Medulla oblongata (tissue), 1 donor: ENCODE measurements around the gene RBL1.
"Not testable (repeated sequence)": the region's sequence is repeated elsewhere in the genome, so short reads cannot be mapped to it uniquely, and the experiment has no call there.

ENCODE experiments used
- DNase-seq: peaks from one replicate; pipeline ENCODE4 v3.0.0-alpha.2; 2015; ENCODE audit errors: extremely low spot score

The RBL1 gene

DNA sequence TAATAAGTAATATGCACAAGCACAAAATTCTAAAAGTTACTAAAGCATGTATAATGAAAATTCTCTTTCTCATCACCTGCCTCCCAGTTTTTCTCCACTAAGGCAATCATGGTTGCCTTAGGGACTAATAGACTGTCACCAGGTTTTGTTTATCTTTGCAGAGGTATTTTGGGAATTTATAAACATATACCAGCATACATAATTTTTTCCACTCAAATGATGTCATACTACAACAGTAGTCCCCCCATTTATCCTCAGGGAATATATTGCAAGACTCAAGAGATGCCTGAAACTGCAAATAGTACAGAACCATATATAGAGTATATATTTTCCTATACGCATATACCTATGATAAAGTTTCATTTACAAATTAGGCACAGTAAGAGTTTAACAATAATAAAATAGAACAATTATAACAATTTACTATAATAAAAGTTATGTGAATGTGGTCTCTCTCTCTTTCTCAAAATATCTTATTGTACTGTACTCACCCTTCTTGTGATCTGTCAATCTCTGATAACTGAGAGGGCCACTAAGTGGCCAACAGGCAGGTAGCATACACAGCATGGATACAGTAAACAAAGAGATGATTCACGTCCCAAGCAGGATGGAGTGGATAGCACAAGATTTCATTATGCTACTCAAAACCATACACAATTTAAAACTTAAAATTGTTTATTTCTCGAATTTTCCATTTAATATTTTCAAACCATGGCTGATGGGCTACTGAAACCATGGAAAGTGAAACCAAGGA is 19.7 kb downstream of the RBL1 start:
- no peak for DNase-seq

- no peak for DNase-seq
These were observed 23.3 kb downstream of the RBL1 start for GRCh38 chr20:37072293-37073196.

GRCh38 chr20:37071481-37071911 is 24.3 kb downstream of the RBL1 start:
- no peak for DNase-seq

DNA sequence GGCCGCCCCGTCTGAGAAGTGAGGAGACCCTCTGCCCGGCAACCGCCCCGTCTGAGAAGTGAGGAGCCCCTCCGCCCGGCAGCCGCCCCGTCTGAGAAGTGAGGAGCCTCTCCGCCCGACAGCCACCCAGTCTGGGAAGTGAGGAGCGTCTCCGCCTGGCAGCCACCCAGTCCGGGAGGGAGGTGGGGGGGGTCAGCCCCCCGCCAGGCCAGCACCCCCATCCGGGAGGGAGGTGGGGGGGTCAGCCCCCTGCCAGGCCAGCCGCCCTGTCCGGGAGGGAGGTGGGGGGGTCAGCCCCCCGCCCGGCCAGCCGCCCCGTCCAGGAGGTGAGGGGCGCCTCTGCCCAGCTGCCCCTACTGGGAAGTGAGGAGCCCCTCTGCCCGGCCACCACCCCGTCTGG is 26.2 kb downstream of the RBL1 start:
- not testable (repeated sequence) for DNase-seq

GRCh38 chr20:37066168-37066567 is 29.6 kb downstream of the RBL1 start:
- no peak for DNase-seq

DNA sequence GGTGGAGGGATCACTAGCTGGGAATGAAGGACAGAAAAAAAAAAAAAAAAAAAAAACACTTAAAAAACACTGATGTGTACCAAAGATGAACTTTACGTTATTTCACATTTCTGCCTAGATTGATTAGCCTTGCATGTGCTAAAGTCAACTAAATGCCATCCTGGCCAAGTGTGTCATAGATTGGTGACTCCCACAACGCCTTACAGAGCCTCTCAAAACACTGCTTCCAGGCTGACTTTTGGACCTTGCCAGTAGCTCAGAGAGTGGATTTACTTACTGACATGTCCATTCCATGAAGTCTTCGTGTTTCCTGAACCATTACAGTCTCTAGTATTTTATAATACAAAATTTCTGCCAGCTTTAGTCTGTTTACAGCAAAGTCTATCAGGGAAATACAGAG is 40.5 kb downstream of the RBL1 start:
- no peak for DNase-seq

DNA sequence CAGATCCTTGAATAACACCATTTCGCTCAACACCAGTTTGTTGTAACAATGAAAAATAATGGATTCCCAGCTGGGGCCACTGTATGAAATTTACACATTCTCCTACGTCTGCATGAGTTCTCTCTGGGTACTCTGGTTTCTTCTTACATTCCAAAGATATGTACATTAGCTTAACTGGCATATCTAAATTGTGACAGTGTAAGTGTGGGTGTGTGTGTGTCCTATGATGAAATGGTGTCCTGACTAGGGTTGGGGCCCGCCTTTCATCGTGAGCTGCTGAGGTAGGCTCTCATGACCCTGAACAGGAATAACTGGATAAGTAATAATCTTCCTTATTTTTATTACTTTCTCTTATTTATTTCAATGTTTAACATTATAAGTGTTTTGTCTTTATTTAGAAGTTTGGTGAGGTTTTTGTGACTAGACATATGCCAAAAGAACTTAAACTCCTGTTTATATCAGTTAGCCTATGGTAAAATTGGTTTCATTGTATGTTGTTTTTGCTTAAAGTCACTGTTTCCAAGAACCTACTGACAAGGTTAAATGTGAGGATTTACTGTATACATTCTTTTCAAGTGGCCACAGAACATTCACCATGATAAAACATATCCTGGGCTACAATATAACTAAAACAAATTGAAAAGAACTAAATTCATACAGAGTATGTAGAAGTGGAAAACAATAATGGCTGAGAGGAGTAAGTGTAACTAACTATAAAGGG is 42.4 kb downstream of the RBL1 start:
- DNase-seq = no peak

DNA sequence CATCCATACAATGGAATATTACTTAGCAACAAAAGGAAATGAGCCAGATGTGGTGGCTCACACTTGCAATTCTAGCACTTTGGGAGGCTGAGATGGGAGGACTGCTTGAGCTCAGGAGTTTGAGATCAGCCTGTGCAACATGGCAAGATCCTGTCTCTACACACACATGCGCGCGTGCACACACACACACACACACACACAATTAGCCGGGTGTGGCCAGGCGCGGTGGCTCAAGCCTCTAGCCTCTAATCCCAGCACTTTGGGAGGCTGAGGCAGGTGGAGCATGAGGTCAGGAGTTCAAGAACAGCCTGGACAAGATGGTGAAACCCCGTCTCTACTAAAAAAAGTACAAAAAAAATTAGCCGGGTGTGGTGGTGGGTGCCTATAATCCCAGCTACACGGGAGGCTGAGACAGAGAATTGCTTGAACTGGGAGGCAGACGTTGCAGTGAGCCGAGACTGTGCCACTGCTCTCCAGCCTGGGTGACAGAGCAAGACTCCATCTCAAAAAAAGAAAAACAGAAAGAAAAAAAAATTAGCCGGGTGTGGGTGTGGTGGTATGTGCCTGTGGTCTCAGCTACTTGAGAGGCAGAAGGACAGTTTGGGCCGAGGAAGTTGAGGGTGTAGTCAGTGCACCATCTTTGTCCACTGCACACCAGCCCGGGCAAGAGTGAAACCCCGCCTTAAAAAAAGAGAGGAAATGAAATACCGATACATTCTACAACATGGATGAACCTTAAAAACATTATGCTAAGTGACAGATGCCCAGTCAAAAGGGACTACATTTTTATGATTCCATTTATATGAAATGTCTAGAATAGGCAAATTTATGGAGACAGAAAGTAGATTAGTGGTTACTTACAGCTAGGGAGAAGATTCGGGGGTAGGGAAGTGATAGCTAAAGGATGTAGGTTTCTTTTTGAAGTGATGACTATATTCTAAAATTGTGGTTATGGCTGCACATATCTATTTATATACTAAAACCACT is 52.5 kb downstream of the RBL1 start:
- DNase-seq = no peak

DNA sequence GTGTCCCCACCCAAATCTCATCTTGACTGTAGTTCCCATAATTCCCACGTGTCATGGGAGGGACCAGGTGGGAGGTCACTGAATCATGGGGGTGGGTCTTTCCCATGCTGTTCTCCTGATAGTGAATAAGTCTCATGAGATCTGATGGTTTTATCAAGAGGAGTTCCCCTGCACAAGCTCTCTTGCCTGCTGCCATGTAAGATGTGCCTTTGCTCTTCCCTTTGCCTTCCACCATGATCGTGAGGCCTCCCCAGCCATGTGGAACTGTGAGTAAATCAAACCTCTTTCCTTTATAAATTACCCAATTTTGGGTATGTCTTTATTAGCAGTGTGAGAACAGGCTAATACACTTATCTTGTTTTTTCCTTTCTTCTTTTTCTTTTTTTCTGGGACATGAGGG is 56.4 kb downstream of the RBL1 start:
- DNase-seq = not testable (repeated sequence)

- no peak for DNase-seq
These were observed 63.7 kb downstream of the RBL1 start for GRCh38 chr20:37032077-37032476.

GRCh38 chr20:37020636-37021035 is 75.2 kb downstream of the RBL1 start:
- no peak for DNase-seq

DNA sequence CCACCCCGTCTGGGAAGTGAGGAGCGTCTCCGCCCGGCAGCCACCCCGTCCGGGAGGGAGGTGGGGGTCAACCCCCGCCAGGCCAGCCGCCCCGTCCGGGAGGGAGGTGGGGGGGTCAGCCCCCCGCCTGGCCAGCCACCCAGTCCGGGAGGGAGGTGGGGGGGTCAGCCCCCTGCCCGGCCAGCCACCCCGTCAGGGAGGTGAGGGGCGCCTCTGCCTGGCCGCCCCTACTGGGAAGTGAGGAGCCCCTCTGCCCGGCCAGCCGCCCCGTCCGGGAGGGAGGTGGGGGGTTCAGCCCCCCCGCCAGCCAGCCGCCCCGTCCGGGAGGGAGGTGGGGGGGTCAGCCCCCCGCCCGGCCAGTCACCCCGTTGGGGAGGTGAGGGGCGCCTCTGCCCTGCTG is 83.2 kb downstream of the RBL1 start:
- DNase-seq = not testable (repeated sequence)

- DNase-seq = not testable (repeated sequence)
These were observed 83.9 kb downstream of the RBL1 start for GRCh38 chr20:37011858-37012257.

GRCh38 chr20:37011147-37011546 is 84.7 kb downstream of the RBL1 start:
- no peak for DNase-seq

GRCh38 chr20:37007898-37008649 is 87.7 kb downstream of the RBL1 start:
- peak; percentile 40 for DNase-seq

- peak; percentile 50 for DNase-seq
These were observed 90.5 kb downstream of the RBL1 start for GRCh38 chr20:37005062-37005942.

GRCh38 chr20:37001634-37002033 is 94.2 kb downstream of the RBL1 start:
- DNase-seq = not testable (repeated sequence)

DNA sequence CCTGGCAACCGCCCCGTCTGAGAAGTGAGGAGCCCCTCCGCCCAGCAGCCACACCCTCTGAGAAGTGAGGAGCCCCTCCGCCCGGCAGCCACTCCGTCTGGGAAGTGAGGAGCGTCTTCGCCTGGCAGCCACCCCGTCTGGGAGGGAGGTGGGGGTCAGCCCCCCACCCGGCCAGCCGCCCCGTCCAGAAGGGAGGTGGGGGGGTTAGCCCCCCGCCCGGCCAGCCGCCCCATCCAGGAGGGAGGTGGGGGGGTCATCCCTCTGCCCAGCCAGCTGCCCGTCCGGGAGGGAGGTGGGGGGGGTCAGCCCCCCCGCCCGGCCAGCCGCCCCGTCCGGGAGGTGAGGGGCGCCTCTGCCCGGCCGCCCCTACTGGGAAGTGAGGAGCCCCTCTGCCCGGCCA is 95.6 kb downstream of the RBL1 start:
- DNase-seq = not testable (repeated sequence)

GRCh38 chr20:36998652-36999051 is 97.1 kb downstream of the RBL1 start:
- DNase-seq = no peak
